DMS53 treated with DMSO at 0.1 percent for 48 hours (cell line): Measurements from ENCODE around the gene KCNIP3.
A peak's percentile ranks its signal among the peaks of the same experiment; 100 is the strongest.

ENCODE experiments used
- DNase-seq: peaks from one replicate; lab custom pipeline; 2025; ENCODE audit not compliant: unreplicated experiment; lab: John Stamatoyannopoulos, UW

The KCNIP3 gene

DNA sequence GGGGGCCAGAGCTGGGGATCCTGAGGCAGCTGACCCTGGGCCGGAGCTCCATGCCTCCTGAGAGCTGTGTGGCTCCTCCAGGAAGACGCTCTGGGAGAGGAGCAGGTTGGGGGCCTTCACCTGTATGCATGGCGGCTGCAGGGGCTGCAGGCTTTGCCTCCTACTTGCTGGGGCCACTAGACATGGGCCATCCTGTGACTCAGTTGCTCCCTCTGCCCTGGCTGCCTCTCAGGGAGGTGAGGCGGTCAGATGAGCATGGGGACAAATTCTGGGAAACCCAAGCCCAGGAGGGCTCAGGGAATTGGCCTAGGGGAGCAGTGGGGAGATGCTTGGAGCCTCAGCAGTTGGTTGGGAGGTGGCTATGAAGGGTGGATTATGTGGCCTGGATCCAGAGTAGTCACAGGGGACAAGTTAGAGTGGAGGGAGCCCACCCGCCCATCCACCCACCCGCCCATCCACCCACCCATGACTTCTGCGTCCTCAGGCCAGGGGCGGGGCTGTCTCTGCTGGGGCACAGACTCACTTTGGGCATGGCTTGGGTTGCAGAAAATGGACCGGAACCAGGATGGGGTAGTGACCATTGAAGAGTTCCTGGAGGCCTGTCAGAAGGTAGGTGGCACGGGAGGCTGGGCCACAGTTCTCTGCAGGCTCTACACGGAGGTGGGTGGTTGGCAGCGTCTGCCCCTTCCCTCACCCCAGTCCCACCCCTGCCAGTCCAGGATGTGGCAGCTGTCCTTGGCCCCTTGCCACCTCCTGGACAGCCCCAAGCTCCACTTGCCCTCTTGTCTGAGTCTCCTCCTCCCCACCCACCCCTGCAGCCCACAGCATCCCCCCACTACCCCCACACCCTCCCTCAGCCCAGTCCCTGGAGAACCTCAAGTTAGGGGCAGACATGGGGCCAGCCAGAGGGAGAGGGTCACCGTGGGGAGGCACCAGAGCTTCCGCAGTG, 85.8 kb downstream of the KCNIP3 start:
- DNase-seq = no peak

DNA sequence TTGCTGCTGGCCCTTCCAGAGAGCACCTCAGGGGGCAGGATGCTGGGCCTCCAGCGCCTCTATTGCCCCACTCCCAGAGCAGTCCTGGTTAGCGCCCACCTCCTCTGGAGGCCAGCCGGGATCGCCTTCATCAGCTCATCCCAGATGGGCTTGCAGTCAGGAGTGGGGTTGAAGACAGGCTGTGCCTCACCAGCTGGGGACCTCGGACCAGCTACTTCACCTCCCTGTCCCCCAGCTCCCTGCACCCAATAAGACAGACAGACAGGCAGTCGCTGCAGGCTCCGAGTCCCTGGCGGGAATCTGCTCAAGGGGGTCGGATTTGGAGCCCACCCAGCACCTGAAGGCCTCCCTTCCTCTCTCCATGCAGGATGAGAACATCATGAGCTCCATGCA, 86.5 kb downstream of the KCNIP3 start:
- DNase-seq = no peak

- no peak for DNase-seq
Observed at GRCh38 chr2:95384854-95385569, 87.9 kb downstream of the KCNIP3 start.

DNA sequence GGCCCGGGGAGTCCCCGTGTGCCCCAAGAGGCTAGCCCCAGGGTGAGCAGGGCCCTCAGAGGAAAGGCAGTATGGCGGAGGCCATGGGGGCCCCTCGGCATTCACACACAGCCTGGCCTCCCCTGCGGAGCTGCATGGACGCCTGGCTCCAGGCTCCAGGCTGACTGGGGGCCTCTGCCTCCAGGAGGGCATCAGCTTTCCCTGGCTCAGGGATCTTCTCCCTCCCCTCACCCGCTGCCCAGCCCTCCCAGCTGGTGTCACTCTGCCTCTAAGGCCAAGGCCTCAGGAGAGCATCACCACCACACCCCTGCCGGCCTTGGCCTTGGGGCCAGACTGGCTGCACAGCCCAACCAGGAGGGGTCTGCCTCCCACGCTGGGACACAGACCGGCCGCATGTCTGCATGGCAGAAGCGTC, 88.4 kb downstream of the KCNIP3 start:
- DNase-seq = no peak

DNA sequence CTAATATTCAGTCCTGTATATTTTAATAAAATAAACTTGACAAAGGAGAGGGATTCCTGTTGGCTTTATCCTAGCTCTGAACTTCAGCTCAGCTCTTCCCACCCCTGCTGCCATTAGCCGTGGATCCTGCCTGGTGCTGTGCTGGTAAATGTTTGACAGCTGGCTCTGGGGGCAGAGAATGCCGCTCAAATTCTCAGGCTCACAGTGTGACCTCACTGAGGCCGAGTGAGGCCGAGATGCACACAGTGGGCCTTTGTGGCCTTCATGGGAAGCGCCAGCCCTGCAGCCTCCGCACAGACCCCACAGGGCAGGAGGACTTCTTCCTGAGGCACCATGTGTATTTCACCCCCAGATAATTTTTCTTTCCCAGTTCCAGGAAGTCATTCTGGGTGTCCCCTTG, 88.9 kb downstream of the KCNIP3 start:
- DNase-seq = no peak

DNA sequence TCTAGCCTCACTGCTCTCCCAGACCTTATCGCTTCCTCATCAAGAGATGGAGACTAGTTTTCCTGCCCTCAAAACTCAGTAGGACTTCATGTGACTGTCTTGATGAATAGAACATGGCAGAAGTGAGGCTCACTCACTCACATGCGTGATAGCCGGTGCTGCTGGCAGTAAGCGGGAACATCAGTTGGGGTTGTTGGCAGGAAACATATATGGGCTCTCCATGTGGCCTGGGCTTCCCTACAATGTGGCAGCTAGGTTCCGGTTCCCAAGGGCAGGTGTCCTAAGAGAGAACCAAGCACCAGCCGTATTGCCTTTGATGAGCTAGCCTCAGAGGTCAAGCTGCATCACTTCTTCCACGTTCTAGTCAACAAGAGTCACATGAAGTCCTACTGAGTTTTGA, 90.2 kb downstream of the KCNIP3 start:
- no peak for DNase-seq

GRCh38 chr2:95388091-95388692, 91.0 kb downstream of the KCNIP3 start:
- DNase-seq = no peak

DNA sequence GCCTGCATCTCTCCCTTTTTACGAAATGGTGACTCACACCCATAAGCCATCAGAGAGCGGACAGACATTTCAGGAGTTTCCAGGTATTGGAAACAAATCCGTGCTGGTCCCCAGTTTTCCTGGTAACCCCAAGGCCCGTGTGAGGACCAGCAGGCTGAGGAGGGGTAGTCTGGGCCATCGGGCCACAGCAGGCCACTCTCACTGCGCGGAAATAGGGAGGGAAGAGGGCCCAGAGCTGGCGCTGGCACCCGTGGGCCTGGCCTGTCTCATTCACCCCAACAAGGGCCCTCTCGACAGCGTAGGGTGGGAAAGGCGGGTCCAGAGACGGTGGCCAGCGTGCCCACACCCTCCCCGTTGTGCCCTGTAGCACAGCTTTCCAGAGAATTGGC, 91.7 kb downstream of the KCNIP3 start:
- DNase-seq = peak; percentile 42

GRCh38 chr2:95389245-95390119, 92.3 kb downstream of the KCNIP3 start:
- DNase-seq = peak; percentile 88

- DNase-seq = no peak
Observed at GRCh38 chr2:95390272-95390880, 93.2 kb downstream of the KCNIP3 start.

DNA sequence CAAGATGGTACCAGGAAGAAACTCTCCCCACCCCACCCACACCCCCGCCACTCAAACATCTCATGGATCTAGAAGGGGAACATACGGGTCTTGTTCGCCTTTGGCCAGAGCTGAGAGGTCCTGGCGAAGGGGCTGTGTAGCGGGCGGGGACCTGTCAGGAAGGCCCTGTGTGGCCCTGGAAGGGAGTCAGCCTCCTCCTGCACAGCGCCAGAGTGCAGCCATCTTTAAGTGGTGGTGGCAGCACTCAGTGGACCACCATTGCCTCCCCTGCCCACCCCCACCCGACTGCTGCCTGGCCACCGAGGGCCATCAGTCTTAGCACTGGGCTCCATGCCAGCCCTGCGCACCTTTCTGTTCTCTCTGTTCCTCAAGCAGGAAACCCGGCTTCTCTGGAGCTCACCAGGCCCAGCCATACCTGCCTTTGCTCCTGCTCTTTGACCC, 93.8 kb downstream of the KCNIP3 start:
- DNase-seq = no peak

DNA sequence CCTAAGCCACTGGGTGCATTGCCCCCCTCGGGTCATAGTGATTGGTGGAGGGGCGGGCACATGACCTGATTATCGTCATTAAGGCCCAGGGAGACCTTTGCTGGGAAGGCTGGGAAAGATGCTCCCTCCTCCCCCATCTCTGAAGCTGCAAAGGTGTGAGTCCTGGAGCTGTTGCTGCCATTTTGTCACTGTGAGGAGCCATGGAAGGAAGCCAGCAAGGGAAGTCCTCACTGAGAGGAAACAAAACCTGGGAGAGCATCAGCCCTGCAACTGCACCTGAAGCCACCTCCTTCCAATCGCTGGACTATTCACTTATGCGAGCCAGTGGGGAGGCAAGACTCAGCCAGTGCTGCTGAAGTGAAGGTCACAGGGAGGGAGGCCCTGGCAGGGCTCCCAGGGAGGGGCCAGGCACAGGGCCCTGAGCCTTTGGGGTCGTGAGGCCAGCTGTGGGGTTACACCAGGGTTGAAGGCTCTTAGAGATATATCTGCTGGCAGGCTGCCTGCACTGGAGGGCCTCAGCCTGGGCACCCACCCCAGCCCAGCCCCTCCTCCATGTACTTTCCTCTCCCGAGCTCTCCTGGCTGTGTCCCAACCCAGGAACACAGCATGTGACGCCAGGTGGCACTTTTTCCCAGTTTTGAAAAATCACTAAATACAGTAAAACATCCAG, 94.6 kb downstream of the KCNIP3 start:
- DNase-seq = no peak

GRCh38 chr2:95392320-95392719, 95.2 kb downstream of the KCNIP3 start:
- DNase-seq = no peak

DNA sequence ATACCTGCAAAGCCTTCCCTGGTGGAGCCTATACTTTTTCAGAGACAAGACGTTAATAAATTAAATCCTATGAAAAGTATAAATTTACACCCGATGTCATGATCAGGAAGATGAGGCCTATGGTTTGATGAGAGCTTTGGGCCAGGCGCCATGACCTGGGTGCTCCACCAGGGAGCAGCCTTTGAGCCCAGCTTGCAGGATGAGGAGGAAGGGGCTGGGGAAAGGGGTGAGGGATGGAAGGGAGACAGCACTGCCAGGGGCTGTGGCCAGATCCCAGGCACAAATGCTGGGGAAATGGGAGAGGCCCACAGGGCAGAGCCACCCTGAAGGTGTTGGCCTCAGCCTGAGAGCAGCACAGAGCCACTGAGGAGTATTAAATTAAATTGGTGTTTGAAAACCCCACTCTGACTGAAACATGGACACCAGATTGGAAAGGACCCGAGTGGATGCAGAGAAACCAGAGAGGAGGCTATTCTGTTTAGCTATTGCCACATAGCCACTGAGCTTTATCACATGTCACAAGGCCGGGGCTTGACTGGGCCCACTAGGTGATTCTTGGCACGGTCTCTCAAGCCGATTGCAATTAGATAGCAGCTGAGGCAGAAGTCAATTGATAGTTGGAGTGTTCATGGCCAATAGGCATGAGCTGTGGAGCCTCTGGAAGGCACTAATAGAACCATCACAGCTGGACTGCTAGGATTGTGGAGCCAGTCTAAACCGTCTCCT, 95.7 kb downstream of the KCNIP3 start:
- DNase-seq = no peak

GRCh38 chr2:95393901-95394300, 96.8 kb downstream of the KCNIP3 start:
- DNase-seq = no peak

DNA sequence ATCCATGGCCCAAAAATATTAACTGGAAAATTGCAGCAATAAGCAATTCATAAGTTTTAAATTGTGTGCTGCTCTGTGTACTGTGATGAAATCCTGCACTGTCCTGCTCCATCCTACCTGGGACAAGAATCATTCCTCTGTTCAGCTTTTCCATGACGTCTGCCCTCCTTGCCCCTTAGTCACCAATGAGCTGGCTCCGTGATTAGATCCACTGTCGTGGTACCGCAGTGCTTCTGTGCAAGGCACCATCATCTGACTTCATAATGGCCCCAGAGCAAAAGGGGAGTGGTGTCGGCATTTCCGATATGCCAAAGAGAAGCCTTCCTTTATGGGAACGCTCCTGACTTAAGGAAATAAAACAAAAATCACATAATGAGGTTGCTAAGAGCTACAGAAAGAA, 101.9 kb downstream of the KCNIP3 start:
- no peak for DNase-seq

DNA sequence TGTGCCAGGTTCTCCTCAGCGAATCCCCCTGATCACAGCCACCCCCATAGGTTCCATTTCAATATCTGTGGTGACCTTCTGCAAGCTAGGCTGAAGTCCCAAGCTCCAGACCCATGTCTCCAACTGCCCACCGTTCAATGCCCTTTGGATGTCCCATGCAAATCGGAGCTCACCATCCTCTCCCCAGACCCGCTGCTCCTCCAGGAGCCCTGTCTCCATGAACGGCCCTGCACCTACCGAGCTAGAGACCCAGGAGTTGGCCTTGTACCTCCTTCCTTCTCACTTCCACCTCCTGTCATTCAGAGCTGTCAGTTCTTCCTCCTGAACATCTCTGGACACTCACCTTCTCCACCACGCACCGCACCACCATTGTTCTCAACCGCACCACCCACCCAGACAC, 104.3 kb downstream of the KCNIP3 start:
- no peak for DNase-seq

DNA sequence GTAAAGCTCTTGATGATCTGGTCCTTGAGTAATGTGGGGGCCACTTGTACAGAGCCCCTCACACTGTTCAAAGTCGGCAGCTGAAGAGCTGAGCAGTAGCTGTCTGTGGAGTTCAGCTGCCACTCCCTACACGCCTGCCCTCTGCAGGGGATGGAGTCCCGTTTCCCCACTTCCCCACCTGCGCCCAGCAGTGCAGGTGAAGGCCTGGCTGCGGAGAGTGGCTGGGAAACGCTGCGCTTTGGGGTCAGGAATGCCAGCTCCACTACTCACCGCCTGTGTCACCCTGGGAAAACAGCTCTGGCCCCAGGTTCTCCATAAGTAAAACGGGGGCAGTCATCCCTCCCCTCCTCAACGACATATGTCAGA, 104.8 kb downstream of the KCNIP3 start:
- DNase-seq = peak; percentile 43
